Neural crest cell (in vitro differentiated cells): ENCODE measurements around the gene TMCC3. TPM values are rescaled to one million over a fixed set of nuclear protein-coding genes. Genes with fewer than 3 reads are reported as not detected.

Experiments used
- DNase-seq: peaks from one replicate; pipeline ENCODE4 v3.0.0; 2021; ENCODE audit warnings: low read depth, mixed read lengths, low spot score
- H3K27ac Mint-ChIP-seq: one replicate; pipeline ENCODE4 v1.8.0; 2021; ENCODE audit warnings: mild to moderate bottlenecking, mixed read lengths; ENCODE audit not compliant: unreplicated experiment
- H3K27me3 Mint-ChIP-seq: 2 replicates; pipeline ENCODE4 v1.8.0; 2021; ENCODE audit warnings: low read depth, mild to moderate bottlenecking, mixed read lengths
- H3K36me3 Mint-ChIP-seq: 2 replicates; pipeline ENCODE4 v1.8.0; 2021; ENCODE audit warnings: low read depth, mild to moderate bottlenecking, mixed read lengths
- H3K4me1 Mint-ChIP-seq: 2 replicates; pipeline ENCODE4 v1.8.0; 2021; ENCODE audit warnings: mixed read lengths
- H3K4me3 Mint-ChIP-seq: one replicate; pipeline ENCODE4 v1.8.0; 2021; ENCODE audit warnings: mild to moderate bottlenecking, mixed read lengths
- H3K9me3 Mint-ChIP-seq: 2 replicates; pipeline ENCODE4 v1.8.0; 2021; ENCODE audit warnings: mixed read lengths
- CTCF ChIP-seq: fragments of 200-600 bp; sonication (generic); conservative IDR thresholded peaks from 2 replicates; pipeline ENCODE4 v1.5.0; 2021; ENCODE audit warnings: antibody characterized with exemption, mild to moderate bottlenecking
- total RNA-seq: library from RNA; stranded (reverse); gene quantifications from 2 replicates; pipeline ENCODE4 v1.2.1, GENCODE V29; 2021

Gene TMCC3
- total RNA-seq, 1 donor from 2014 or later: 3.4 TPM

GRCh38 chr12:94633401-94633800 is 17.0 kb downstream of the TMCC3 start:
- H3K27ac Mint-ChIP-seq: no peak overlapping the region
- no peak overlapping the region for H3K4me3 Mint-ChIP-seq
- no peaks in the 10 kb centered on the region for H3K4me1 Mint-ChIP-seq
- no peak for DNase-seq
- H3K27me3 Mint-ChIP-seq: no peaks in the 10 kb centered on the region
- H3K36me3 Mint-ChIP-seq: no peaks in the 10 kb centered on the region
- H3K9me3 Mint-ChIP-seq: peaks cover 4% of the 10 kb centered on the region
- no peak for TF ChIP-seq CTCF

GRCh38 chr12:94631058-94631457 is 19.3 kb downstream of the TMCC3 start:
- Mint-ChIP-seq H3K9me3 (peaks cover 9% of the 10 kb centered on the region), H3K27ac (no peak overlapping the region), H3K27me3 (no peaks in the 10 kb centered on the region), H3K4me3 (no peak overlapping the region), H3K4me1 (no peaks in the 10 kb centered on the region), H3K36me3 (peaks cover 4% of the 10 kb centered on the region)
- TF ChIP-seq CTCF: no peak
- no peak for DNase-seq

- Mint-ChIP-seq H3K36me3 (peaks cover 4% of the 10 kb centered on the region), H3K4me1 (no peaks in the 10 kb centered on the region), H3K27ac (no peak overlapping the region), H3K27me3 (no peaks in the 10 kb centered on the region), H3K9me3 (peaks cover 12% of the 10 kb centered on the region), H3K4me3 (no peak overlapping the region)
- DNase-seq: no peak
- TF ChIP-seq CTCF: no peak
These were observed 21.4 kb downstream of the TMCC3 start for GRCh38 chr12:94628819-94629472.

- Mint-ChIP-seq H3K27me3 (no peaks in the 10 kb centered on the region), H3K27ac (no peak overlapping the region), H3K4me1 (no peaks in the 10 kb centered on the region), H3K9me3 (peaks cover 12% of the 10 kb centered on the region), H3K36me3 (peaks cover 4% of the 10 kb centered on the region), H3K4me3 (no peak overlapping the region)
- TF ChIP-seq CTCF: no peak
- no peak for DNase-seq
These were observed 22.0 kb downstream of the TMCC3 start for GRCh38 chr12:94628369-94628768.

- peaks cover 4% of the 10 kb centered on the region for H3K36me3 Mint-ChIP-seq
- H3K9me3 Mint-ChIP-seq: peaks cover 12% of the 10 kb centered on the region
- no peak for DNase-seq
- no peak overlapping the region for H3K4me3 Mint-ChIP-seq
- no peak overlapping the region for H3K27ac Mint-ChIP-seq
- no peaks in the 10 kb centered on the region for H3K27me3 Mint-ChIP-seq
- H3K4me1 Mint-ChIP-seq: peaks cover 21% of the 10 kb centered on the region
- TF ChIP-seq CTCF: no peak
These were observed 24.8 kb downstream of the TMCC3 start for GRCh38 chr12:94625531-94625930.
